Brain microvascular endothelial cell (primary cell): Measurements from ENCODE around the gene CNTRL.

ENCODE experiments used
- DNase-seq: peaks from one replicate; pipeline ENCODE4 v3.0.0-alpha.2; 2020
- H3K27ac ChIP-seq: fragments of 250-450 bp; sonication (Bioruptor Pico); 2 replicates; pipeline ENCODE4 v1.5.1; 2020; ENCODE audit warnings: mild to moderate bottlenecking, moderate library complexity
- H3K27me3 ChIP-seq: fragments of 250-450 bp; sonication (Bioruptor Pico); replicated peaks from 2 replicates; pipeline ENCODE4 v1.5.1; 2020; ENCODE audit warnings: mild to moderate bottlenecking
- H3K36me3 ChIP-seq: fragments of 250-450 bp; sonication (Bioruptor Pico); replicated peaks from 2 replicates; pipeline ENCODE4 v1.5.1; 2020; ENCODE audit warnings: mild to moderate bottlenecking
- H3K4me3 ChIP-seq: 2 replicates; pipeline ENCODE4 v1.5.1; 2011; ENCODE audit warnings: low read depth, mild to moderate bottlenecking, control low read depth, low read length, moderate library complexity
- in situ Hi-C: cut with HindIII; loops from 2 replicates; pipeline ENCODE4 v1.10.0; 2017; ENCODE audit warnings: low sequenced_read_pairs, low pct_ligation_motif_present
- TF ChIP-seq, protein P1 (sequence below): IDR thresholded peaks from 2 replicates; pipeline ENCODE4 v1.5.1; 2011; ENCODE audit warnings: low read depth, mild to moderate bottlenecking, moderate library complexity, low read length, control low read depth, inconsistent platforms; ENCODE audit errors: missing control alignments

CNTRL gene

DNA sequence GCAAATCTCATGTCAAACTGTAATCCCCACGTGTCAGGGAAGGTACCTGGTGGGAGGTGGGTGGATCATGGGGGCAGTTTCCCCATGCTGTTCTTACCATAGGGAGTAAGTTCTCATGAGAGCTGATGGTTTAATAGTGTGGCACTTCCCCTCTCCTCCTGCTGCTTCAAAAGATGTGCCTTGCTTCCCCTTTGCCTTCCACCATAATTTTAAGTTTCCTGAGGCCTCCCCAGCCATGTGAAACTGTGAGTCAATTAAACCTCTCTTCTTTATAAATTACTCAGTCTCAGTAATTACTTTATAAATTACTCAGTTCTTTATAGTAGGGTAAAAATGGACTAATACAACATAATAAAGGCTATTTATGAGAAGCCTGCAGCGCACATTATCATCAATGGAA is 7.1 kb upstream of the CNTRL start:
- DNase-seq = no peak
- TF ChIP-seq, protein P1, sequence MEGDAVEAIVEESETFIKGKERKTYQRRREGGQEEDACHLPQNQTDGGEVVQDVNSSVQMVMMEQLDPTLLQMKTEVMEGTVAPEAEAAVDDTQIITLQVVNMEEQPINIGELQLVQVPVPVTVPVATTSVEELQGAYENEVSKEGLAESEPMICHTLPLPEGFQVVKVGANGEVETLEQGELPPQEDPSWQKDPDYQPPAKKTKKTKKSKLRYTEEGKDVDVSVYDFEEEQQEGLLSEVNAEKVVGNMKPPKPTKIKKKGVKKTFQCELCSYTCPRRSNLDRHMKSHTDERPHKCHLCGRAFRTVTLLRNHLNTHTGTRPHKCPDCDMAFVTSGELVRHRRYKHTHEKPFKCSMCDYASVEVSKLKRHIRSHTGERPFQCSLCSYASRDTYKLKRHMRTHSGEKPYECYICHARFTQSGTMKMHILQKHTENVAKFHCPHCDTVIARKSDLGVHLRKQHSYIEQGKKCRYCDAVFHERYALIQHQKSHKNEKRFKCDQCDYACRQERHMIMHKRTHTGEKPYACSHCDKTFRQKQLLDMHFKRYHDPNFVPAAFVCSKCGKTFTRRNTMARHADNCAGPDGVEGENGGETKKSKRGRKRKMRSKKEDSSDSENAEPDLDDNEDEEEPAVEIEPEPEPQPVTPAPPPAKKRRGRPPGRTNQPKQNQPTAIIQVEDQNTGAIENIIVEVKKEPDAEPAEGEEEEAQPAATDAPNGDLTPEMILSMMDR = no peak
- no peak overlapping the region for H3K27ac ChIP-seq
- in situ Hi-C loops = no loop called here
- no peak overlapping the region for H3K4me3 ChIP-seq
- no peaks in the 10 kb centered on the region for H3K36me3 ChIP-seq
- no peaks in the 10 kb centered on the region for H3K27me3 ChIP-seq

DNA sequence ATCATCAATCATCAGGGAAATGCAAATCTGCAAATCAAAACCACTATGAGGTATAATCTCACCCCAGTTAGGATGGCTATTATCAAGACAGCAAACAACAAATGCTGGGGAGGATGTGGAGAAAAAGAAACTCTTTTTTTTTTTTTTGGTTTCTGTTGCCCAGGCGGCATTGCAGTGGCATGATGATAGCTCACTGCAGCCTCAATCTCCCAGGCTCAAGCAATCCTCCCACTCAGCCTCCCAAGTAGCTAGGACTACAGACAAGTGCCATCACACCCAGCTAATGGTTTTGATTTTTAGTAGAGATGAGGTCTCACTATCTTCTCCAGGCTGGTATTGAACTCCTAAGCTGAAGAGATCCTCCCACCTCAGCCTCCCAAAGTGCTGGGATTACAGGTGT is 5.4 kb upstream of the CNTRL start:
- no peak overlapping the region for H3K27ac ChIP-seq
- TF ChIP-seq, protein P1 = no peak

DNA sequence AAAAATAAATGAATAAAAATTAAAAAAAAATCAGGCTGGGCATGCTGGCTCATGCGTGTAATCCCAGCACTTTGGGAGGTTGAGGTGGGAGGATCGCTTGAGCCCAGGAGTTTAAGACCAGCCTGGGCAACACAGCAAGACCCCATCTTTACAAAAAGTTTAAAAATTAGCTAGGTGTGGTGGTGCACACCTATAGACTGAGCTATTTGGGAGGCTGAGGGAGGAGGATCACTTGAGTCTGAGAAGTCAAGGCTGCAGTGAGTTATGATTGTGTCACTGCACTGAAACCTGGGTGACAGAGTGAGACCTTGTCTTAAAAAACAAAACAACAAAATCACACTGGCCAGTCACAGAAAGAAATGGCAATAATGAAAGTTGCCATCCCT is 3.4 kb upstream of the CNTRL start:
- no peak for DNase-seq
- Histone ChIP-seq H3K36me3 (no peaks in the 10 kb centered on the region), H3K27ac (no peak overlapping the region), H3K27me3 (no peaks in the 10 kb centered on the region), H3K4me3 (peak overlapping the region; percentile 49)
- in situ Hi-C loops = no loop called here
- TF ChIP-seq, protein P1 = no peak

More for the DNA sequence above, 5.4 kb upstream of the CNTRL start:
- DNase-seq = no peak
- Histone ChIP-seq H3K36me3 (no peaks in the 10 kb centered on the region), H3K4me3 (no peak overlapping the region), H3K27me3 (no peaks in the 10 kb centered on the region)
- in situ Hi-C loops = no loop called here

DNA sequence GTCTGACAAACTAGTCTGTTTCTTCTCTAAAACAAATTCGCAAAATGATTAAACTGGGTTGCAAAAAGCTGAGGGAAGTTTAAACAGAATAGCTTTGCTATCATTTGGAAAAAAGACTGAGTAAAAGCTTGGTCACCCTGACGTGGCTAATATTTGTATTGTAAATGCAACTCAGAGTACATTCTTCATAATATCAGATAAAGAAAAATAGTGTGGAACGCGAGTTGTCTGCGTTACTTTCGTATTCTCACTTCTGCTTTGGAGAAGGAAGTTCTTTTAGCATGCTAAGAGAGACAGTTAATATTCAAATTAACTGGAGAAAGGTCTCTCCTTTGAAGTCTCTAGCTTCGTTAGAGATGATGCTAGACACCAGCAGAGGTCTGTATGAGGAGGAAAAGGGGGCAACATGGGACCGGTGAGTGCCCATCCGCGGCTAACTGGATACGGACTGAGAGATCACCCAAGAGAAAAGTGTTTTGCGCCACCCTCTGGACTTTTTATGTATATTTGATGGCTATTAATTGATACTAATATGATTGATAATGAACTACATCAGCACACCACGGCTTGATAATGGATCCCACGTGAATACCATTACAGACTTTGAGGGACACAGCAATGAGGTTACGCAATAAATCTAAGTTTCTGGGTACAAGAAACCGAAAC is 2.9 kb upstream of the CNTRL start:
- no peaks in the 10 kb centered on the region for H3K36me3 ChIP-seq
- peak; percentile 25 for DNase-seq
- in situ Hi-C loops = no loop called here
- H3K27ac ChIP-seq = no peak overlapping the region
- no peaks in the 10 kb centered on the region for H3K27me3 ChIP-seq
- TF ChIP-seq, protein P1 = peak; percentile 47
- peak overlapping the region; percentile 49 for H3K4me3 ChIP-seq

DNA sequence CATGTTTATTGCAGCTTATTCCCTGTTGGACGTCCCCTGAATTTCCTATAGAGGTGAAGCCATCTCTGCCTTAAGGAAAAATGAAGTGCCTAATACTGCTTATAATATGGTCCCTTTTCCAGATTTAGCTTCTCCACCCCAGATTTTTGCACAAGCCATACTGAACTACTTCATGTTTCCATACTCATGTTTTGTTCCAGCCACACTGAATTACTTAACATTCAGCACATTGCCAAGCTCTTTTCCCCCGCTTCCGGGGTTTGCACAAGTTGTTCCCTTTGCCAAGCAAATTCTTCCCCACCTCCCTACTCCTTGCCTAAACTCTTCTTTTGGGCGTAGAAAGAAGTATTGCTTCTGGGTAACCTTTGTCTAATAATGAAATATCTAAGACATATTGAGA is 1.7 kb upstream of the CNTRL start:
- TF ChIP-seq, protein P1 = no peak
- DNase-seq = no peak
- Histone ChIP-seq H3K4me3 (no peak overlapping the region), H3K36me3 (no peaks in the 10 kb centered on the region), H3K27me3 (no peaks in the 10 kb centered on the region), H3K27ac (no peak overlapping the region)
- in situ Hi-C loops = no loop called here
